OCI-LY7 (cell line): Measurements from ENCODE around the gene PXDC1. TPM values are rescaled to one million over a fixed set of nuclear protein-coding genes. Genes with fewer than 3 reads are reported as not detected.

Experiments
- BruUV-seq: library from RNA; stranded (reverse); fragments of 400-500 nt; replicated peaks from 2 replicates; lab custom pipeline; 2021; lab: Mats Ljungman, UMichigan
- CTCF ChIA-PET: fragments of 300-600 bp; sonication (Branson Sonifier 250); formaldehyde crosslinking; loops from one replicate; lab custom pipeline; 2022; ENCODE audit warnings: antibody characterized with exemption; ENCODE audit not compliant: unreplicated experiment; lab: Charles Lee
- POLR2A ChIA-PET: fragments of 300-600 bp; sonication (Branson Sonifier 250); formaldehyde crosslinking; loops from one replicate; lab custom pipeline; 2022; ENCODE audit warnings: antibody characterized with exemption; lab: Charles Lee
- DNase-seq: peaks from one replicate; pipeline ENCODE4 v3.0.0-alpha.2; 2015; ENCODE audit warnings: low spot score
- H2AFZ ChIP-seq: fragments of 200-600 bp; sonication (generic), shearing (Covaris generic); 2 replicates; pipeline ENCODE4 v1.6.1; 2014; ENCODE audit warnings: mild to moderate bottlenecking, antibody characterized with exemption, low read length, moderate library complexity
- H3K27ac ChIP-seq: fragments of 200-600 bp; sonication (generic); 2 replicates; pipeline ENCODE4 v1.5.1; 2014; ENCODE audit warnings: mixed run types, low read depth, mild to moderate bottlenecking, moderate library complexity, low read length, inconsistent platforms; ENCODE audit not compliant: poor library complexity, severe bottlenecking
- H3K36me3 ChIP-seq: fragments of 200-600 bp; sonication (generic); 2 replicates; pipeline ENCODE4 v1.6.1; 2014; ENCODE audit warnings: mild to moderate bottlenecking, antibody characterized with exemption, low read length, moderate library complexity, mixed read lengths; ENCODE audit not compliant: insufficient read depth
- H3K4me1 ChIP-seq: fragments of 200-600 bp; sonication (generic); 2 replicates; pipeline ENCODE4 v1.5.1; 2014; ENCODE audit warnings: mild to moderate bottlenecking, low read length; ENCODE audit not compliant: insufficient read depth, poor library complexity, severe bottlenecking
- H3K4me2 ChIP-seq: fragments of 200-600 bp; sonication (generic); 2 replicates; pipeline ENCODE4 v1.6.1; 2014; ENCODE audit warnings: mild to moderate bottlenecking, low read length
- H3K4me3 ChIP-seq: fragments of 200-600 bp; sonication (generic); 2 replicates; pipeline ENCODE4 v1.5.1; 2014; ENCODE audit warnings: mild to moderate bottlenecking, low read depth, low read length; ENCODE audit not compliant: poor library complexity, severe bottlenecking
- H3K79me2 ChIP-seq: fragments of 200-600 bp; sonication (generic); 2 replicates; pipeline ENCODE4 v1.6.1; 2016; ENCODE audit warnings: low read depth, mild to moderate bottlenecking, low read length, moderate library complexity, mixed read lengths; ENCODE audit not compliant: insufficient read depth
- H3K9me2 ChIP-seq: fragments of 200-600 bp; sonication (generic); 2 replicates; pipeline ENCODE4 v1.6.1; 2016; ENCODE audit warnings: mild to moderate bottlenecking, low read length, mixed read lengths; ENCODE audit not compliant: insufficient read depth
- H3K9me3 ChIP-seq: fragments of 200-600 bp; sonication (generic); 2 replicates; pipeline ENCODE4 v1.6.1; 2014; ENCODE audit warnings: mild to moderate bottlenecking, mixed run types, low read length, mixed read lengths
- H4K20me1 ChIP-seq: fragments of 200-600 bp; sonication (generic); 2 replicates; pipeline ENCODE4 v1.6.1; 2014; ENCODE audit warnings: mild to moderate bottlenecking, antibody characterized with exemption, low read length, moderate library complexity, mixed read lengths; ENCODE audit not compliant: insufficient read depth
- EZH2phosphoT487 ChIP-seq: fragments of 200-600 bp; sonication (generic); IDR thresholded peaks from 2 replicates; pipeline ENCODE4 v1.6.1; 2018; ENCODE audit warnings: low read depth, borderline replicate concordance, mild to moderate bottlenecking, mixed run types, antibody characterized with exemption, low read length, moderate library complexity, mixed read lengths
- intact Hi-C: fragments of 100-400 bp; cut with micrococcal nuclease; formaldehyde crosslinking; loops from one replicate; pipeline ENCODE4 v1.10.0; 2022; ENCODE audit not compliant: unreplicated experiment
- total RNA-seq, 2 experiments: library from RNA; depleted of rRNA in 1 of 2; stranded (reverse); fragments of >200 nt in 1 of 2; shearing (Covaris generic) in 1 of 2; gene quantifications; 2 replicates each; pipeline ENCODE4 v1.2.3, GENCODE V29; 2014 to 2022
- TF ChIP-seq, protein P1 (sequence below): fragments of 200-600 bp; sonication (generic); conservative IDR thresholded peaks from 2 replicates; pipeline ENCODE4 v1.5.1; 2014; ENCODE audit warnings: mild to moderate bottlenecking, antibody characterized with exemption, low read length, moderate library complexity, mixed read lengths

Gene PXDC1
- total RNA-seq, 2 experiments from 2014 or later = not detected

DNA sequence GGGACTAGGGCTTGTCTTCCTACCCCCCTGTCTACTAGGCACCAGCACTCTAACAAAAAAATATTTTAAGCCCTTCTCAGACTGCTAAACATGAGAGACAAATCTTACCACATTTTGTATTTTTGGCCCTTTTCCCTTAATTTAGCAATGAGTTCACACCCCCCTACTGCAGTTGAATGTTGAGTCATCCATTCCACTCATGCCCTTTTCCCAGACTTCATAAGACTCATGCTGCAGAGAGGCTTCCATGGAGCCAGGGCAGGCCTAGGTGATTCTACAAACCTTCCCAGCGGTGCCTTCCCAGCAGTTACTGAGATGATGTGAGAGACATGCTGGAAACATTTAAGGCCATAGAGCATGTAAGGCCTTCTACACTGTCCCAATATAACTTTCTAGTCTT lies 53.9 kb downstream of the PXDC1 start:
- no peak for DNase-seq
- no TSS peak for BruUV-seq
- Histone ChIP-seq H3K4me2 (no peak overlapping the region), H3K79me2 (no peaks in the 10 kb centered on the region), H3K27ac (no peak overlapping the region), H3K9me2 (no peaks in the 10 kb centered on the region), H3K4me3 (no peak overlapping the region), H3K4me1 (no peaks in the 10 kb centered on the region), H3K9me3 (no peaks in the 10 kb centered on the region), H3K36me3 (no peaks in the 10 kb centered on the region), H4K20me1 (no peaks in the 10 kb centered on the region), H2AFZ (no peak overlapping the region)
- ChIA-PET CTCF (no interaction called here), POLR2A (interaction anchor here (0.5 kb wide), 1 partner anchor 254 kb away, joined by 4 read pairs; no protein-coding TSS in a partner anchor)
- TF ChIP-seq, protein P1, sequence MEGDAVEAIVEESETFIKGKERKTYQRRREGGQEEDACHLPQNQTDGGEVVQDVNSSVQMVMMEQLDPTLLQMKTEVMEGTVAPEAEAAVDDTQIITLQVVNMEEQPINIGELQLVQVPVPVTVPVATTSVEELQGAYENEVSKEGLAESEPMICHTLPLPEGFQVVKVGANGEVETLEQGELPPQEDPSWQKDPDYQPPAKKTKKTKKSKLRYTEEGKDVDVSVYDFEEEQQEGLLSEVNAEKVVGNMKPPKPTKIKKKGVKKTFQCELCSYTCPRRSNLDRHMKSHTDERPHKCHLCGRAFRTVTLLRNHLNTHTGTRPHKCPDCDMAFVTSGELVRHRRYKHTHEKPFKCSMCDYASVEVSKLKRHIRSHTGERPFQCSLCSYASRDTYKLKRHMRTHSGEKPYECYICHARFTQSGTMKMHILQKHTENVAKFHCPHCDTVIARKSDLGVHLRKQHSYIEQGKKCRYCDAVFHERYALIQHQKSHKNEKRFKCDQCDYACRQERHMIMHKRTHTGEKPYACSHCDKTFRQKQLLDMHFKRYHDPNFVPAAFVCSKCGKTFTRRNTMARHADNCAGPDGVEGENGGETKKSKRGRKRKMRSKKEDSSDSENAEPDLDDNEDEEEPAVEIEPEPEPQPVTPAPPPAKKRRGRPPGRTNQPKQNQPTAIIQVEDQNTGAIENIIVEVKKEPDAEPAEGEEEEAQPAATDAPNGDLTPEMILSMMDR = no peak
- no peak for TF ChIP-seq EZH2phosphoT487
- intact Hi-C loops = no loop called here

DNA sequence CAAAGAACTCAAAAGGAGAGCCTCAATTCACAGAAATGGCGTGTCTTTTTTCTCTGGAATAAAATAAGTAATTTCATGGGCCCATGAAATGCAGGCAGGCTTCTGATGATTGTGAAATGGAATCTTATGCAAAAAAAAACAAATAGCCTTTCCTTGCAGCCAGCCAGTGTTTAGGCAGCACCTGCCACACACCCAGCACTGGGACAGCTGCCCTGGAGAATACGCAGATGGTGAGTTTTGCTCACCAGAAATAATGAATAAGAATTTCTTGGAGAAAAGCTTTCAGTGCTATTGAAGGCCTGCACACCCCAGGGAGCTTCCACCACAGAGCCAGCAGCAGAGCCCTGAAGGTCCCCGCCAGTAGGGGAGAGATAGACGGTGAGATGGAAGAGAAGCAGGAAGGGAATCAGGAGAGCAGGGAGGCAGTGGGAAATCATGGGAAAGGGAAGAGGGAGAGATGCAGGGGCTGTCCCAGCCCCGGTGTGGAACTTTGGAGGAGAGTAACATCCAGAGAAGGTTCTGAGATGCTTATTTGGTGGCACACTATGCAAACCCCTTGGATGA lies 54.9 kb downstream of the PXDC1 start:
- ChIA-PET CTCF (no interaction called here), POLR2A (no interaction called here)
- Histone ChIP-seq H3K9me3 (no peaks in the 10 kb centered on the region), H3K4me1 (no peaks in the 10 kb centered on the region), H3K27ac (no peak overlapping the region), H2AFZ (no peak overlapping the region), H3K36me3 (no peaks in the 10 kb centered on the region), H3K4me2 (no peak overlapping the region), H4K20me1 (no peaks in the 10 kb centered on the region), H3K9me2 (no peaks in the 10 kb centered on the region), H3K4me3 (no peak overlapping the region), H3K79me2 (no peaks in the 10 kb centered on the region)
- TF ChIP-seq EZH2phosphoT487 = no peak
- TF ChIP-seq, protein P1 = no peak
- intact Hi-C loops = no loop called here
- DNase-seq = no peak
- BruUV-seq = no TSS peak

DNA sequence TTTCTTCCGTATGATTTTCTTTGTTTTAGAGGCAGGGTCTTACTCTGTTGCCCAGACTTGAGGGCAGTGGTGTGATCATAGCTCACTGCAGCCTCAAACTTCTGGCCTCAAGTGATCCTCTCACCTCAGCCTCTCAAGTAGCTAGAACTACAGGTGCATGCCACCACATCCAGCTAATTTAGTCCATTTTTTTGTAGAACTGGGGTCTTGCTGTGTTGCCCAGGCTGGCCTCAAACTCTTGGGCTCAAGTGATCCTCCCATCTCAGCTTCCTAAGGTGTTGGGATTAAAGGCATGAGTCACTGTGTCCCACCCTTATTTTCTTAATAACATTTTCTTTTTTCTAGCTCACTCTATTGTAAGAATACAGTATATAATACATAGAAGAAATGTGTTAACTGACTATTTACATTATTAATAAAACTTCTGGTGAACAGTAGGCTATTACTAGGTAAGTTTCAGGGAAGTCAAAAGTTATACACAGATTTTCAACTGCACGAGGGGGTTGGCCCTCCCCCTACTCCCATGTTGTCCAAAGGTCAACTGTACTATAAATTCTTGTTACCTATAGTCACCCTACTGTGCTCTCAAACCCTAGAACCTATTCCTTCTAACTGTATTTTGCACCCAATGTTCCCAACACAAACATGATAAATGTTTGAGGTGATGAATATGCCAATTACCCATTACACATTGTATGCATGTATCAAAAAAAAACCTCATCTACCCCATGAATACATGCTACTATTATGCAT lies 56.3 kb downstream of the PXDC1 start:
- POLR2A ChIA-PET = no interaction called here
- CTCF ChIA-PET = no interaction called here

More for the DNA sequence above, 56.3 kb downstream of the PXDC1 start:
- TF ChIP-seq EZH2phosphoT487 = no peak
- TF ChIP-seq, protein P1 = no peak
- no TSS peak for BruUV-seq
- Histone ChIP-seq H3K9me3 (no peaks in the 10 kb centered on the region), H3K79me2 (no peaks in the 10 kb centered on the region), H3K4me1 (no peaks in the 10 kb centered on the region), H4K20me1 (no peaks in the 10 kb centered on the region), H3K9me2 (no peaks in the 10 kb centered on the region), H3K27ac (no peak overlapping the region), H3K4me3 (no peak overlapping the region), H3K36me3 (no peaks in the 10 kb centered on the region), H3K4me2 (no peak overlapping the region), H2AFZ (no peak overlapping the region)
- no peak for DNase-seq
- intact Hi-C loops = no loop called here
